Kidney epithelial cell (primary cell): ENCODE measurements around the gene KCNV2. TPM values are rescaled to one million over a fixed set of nuclear protein-coding genes. Genes with fewer than 3 reads are reported as not detected.

Source experiments
- DNase-seq: peaks from one replicate; pipeline ENCODE4 v3.0.0-alpha.2; 2010; ENCODE audit warnings: low read depth
- H3K27me3 ChIP-seq: 2 replicates; pipeline ENCODE4 v1.6.0; 2011; ENCODE audit warnings: low read length; ENCODE audit not compliant: control insufficient read depth, insufficient read depth
- H3K36me3 ChIP-seq: 2 replicates; pipeline ENCODE4 v1.5.1; 2011; ENCODE audit warnings: low read length; ENCODE audit not compliant: control insufficient read depth, insufficient read depth
- H3K4me3 ChIP-seq: 2 replicates; pipeline ENCODE4 v1.5.1; 2011; ENCODE audit warnings: low read depth, mild to moderate bottlenecking, control low read depth, low read length
- CTCF ChIP-seq: IDR thresholded peaks from 2 replicates; pipeline ENCODE4 v1.5.1; 2011; ENCODE audit warnings: mild to moderate bottlenecking, moderate library complexity, low read length, control low read depth, inconsistent platforms; ENCODE audit not compliant: insufficient read depth, poor library complexity, severe bottlenecking
- total RNA-seq: library from RNA; depleted of rRNA; stranded (reverse); fragments of >200 nt; gene quantifications from 2 replicates; pipeline ENCODE4 v1.2.3, GENCODE V29; 2015

KCNV2 gene
- total RNA-seq, 1 donor from 2014 or later, result not detected

DNA sequence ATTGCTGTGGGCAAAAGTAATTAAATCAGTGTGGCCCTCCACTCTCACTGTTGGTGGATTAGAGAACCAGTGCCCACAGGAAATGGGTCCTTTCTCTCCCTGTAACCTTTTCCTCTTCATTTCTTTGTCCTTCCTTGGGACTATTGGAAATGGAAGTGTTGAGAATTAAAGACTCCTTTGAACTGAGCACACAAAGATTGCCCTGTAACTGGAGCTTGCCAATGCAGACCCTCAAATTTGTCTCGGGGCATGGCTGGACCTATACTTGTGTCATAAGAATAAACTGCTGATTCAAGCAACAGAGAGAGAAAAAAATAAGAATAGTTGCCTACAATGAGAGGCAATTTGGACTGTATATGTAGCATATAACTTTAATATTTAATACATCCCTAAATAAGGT, 13.7 kb downstream of the KCNV2 start:
- Histone ChIP-seq H3K4me3 (no peak overlapping the region), H3K27me3 (no peaks in the 10 kb centered on the region), H3K36me3 (no peaks in the 10 kb centered on the region)
- no peak for DNase-seq
- no peak for TF ChIP-seq CTCF

DNA sequence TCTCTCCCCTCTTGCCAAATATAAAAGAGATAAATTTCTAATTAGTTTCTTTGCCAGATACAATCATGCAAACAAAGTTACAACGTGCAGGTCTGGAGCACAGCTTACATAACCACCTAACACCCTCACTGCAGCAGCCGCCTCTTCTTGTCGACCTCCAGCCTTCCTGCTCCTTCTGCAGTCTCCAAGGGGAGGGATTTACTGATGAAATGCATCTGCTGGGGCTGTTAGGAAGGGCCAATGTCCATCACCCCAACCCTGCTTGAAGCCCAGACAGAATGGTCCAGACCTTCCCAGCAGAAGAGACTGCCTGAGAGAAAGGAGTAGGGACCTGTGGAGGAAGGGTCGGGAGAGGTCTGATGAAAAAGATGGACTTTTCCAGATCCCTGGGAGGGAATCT, 15.2 kb downstream of the KCNV2 start:
- no peak overlapping the region for H3K4me3 ChIP-seq
- no peak for TF ChIP-seq CTCF
- no peak for DNase-seq
- H3K36me3 ChIP-seq, result no peaks in the 10 kb centered on the region
- H3K27me3 ChIP-seq, result no peaks in the 10 kb centered on the region

DNA sequence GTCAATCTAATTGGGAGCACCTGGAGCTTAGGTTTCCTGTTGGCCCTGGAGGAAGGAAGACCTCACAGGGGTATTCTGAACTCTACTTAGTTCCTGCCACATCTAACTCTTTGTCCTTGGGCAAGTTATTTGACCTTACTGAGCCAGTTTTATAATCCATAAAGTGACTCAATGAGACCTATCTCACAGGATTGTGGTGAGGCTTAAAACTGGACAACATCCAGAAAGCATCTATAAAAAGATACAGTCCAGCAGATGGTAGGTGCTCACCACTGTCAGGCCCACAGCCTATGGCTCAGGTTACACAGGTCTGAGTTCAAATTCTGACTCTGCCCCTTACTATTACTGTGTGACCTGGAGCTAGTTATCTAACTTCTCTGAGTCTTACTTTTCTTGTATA, 23.3 kb downstream of the KCNV2 start:
- no peak for TF ChIP-seq CTCF
- no peaks in the 10 kb centered on the region for H3K27me3 ChIP-seq
- DNase-seq, result no peak

GRCh38 chr9:2741441-2742158, 24.3 kb downstream of the KCNV2 start:
- no peaks in the 10 kb centered on the region for H3K27me3 ChIP-seq
- H3K36me3 ChIP-seq, result no peaks in the 10 kb centered on the region
- H3K4me3 ChIP-seq, result no peak overlapping the region
- DNase-seq, result no peak
- TF ChIP-seq CTCF, result no peak

More for the DNA sequence above, 23.3 kb downstream of the KCNV2 start:
- Histone ChIP-seq H3K36me3 (no peaks in the 10 kb centered on the region), H3K4me3 (no peak overlapping the region)

GRCh38 chr9:2742214-2742613, 24.9 kb downstream of the KCNV2 start:
- no peak for DNase-seq
- Histone ChIP-seq H3K36me3 (no peaks in the 10 kb centered on the region), H3K4me3 (no peak overlapping the region), H3K27me3 (no peaks in the 10 kb centered on the region)
- no peak for TF ChIP-seq CTCF
